Right hindlimb (tissue), 1 donor: Measurements from ENCODE around the gene RGS17.

Source experiments
- DNase-seq: peaks from one replicate; pipeline ENCODE4 v3.0.0-alpha.2; 2018

Gene RGS17

DNA sequence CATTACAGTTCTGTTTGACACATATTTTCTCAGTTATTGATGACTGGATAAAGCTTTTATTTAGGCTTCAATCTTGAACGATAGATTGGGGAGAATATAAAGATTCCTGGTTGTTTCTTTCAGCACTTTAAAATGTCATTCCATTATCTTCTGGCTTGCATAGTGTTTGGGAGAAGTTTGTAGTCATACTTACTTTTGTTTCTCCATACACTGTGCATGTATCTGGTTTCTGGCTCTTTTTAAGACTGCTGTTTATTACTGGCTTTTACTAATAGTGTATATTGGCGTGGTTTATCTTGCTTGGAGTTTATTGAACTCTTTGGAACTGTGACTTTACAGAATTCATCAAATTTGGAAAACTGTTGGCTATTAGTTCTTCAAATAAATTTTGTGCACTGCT lies 49.2 kb downstream of the RGS17 start:
- DNase-seq = no peak

DNA sequence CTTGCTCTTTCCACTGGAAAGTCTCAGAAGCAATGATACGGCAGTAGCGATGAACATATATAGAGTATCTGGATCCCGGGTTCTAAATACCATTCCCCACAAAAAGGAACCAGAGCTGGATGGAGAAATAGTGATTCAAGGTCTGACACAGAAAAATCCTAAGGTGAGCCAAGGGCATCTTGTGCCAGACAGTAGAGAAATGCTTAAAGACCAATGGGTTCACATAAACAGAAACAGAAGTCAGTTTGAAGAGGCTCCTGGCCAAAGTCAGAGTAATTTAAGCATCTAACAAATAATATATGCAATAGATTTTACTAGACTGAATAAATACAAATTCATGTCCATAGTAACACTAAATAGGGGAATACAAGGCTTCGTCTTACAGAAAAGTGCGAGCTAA lies 54.7 kb downstream of the RGS17 start:
- no peak for DNase-seq

DNA sequence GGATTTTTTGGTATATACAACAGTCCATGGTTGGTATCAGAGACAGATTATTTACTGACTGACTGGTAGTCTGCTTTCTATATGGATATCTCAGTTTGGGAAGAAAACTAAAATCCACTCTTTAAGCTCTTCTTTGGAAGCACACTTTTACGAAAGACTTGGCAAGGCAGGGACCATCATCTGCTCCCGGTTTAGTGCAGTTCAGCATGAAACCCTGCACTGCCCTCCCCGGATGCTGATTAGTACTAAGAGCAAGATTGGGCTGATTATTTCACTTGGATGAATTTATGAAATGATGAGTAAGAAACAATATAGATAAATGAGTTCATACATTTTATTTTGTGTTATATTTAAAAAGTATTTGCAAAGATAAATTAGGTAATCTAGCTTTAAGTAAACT lies 56.3 kb downstream of the RGS17 start:
- DNase-seq = no peak

DNA sequence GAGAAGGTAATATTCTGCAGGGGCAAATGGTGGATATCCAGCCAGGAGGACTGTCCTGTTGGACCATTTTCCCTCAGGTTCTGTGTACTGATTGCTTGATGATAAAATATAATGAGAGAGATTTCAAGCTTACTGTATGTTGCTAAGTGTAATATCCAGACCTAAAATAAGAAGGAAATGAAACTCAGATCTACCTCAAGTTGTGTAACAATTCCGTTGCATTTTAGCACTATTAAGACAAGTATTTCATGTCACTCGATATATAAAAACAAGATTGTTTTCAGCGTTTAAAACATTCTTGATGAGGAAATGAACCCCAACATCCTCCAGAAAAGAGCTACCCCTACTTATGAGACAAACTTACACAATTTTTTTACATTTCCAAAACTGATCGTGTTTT lies 57.2 kb downstream of the RGS17 start:
- DNase-seq = no peak

DNA sequence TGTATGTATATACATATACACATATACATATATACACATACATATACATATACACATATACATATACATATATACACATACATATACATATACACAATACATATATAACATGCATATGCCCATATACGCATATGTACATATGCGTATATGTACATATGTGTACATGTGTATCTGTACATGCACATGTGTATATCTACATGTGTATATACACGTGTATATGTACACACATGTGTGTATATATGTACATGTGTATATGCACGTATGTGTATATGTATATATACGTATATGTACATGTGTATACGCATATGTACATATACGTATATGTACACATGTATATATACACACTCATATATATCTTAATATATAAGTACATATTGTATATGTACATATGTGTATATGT lies 60.3 kb downstream of the RGS17 start:
- DNase-seq = no peak

DNA sequence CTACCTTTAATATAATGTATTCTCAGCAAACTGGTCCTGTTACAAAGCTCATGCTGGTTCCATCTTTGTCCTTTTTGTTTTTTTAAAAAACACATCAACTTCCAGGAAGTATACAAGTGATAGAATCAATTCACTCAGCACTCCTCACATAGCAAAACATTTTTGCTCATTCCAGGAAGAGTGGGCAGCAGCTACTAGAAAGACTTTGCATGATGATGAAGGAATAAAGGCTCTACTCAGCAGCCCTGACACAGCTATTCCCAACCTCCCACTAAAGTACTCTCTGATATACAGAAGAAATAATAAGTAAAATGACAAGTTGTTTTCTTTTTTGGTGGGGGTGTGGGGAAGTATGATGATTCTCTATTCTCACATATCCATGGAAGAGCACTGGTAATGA lies 61.2 kb downstream of the RGS17 start:
- DNase-seq = no peak

DNA sequence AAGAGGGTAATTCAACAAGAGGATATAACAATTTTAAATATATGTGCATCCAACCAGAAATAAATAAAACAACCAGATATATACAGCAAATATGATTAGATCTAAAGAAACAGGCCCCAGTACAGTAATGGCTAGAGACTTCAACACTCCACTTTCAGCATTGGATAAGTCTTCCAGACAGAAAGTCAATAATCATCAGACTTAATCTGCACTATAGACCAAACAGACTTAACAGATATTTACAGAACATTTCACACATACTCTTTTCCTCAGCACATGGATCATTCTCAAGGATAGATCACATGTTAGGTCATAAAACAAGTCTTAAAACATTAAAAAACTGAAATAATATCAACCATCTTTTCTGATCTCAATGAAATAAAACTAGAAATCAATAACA lies 65.9 kb downstream of the RGS17 start:
- no peak for DNase-seq

DNA sequence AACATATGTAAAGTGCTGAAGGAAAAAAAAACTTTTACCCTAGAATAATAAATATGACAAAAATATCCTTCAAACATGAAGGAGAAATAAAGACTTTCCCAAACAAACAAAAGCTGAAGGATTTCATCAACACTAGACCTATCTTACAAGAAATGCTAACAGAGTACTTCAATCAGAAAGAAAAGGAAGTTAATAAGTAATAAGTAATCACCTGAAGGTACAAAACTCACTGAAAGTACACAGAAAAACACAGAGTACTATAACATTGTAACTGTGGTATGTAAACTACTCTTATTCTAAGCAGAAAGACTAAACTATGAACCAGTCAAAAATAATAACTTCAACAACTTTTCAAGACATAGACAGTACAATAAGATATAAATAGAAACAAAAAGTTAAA lies 67.1 kb downstream of the RGS17 start:
- DNase-seq = no peak

DNA sequence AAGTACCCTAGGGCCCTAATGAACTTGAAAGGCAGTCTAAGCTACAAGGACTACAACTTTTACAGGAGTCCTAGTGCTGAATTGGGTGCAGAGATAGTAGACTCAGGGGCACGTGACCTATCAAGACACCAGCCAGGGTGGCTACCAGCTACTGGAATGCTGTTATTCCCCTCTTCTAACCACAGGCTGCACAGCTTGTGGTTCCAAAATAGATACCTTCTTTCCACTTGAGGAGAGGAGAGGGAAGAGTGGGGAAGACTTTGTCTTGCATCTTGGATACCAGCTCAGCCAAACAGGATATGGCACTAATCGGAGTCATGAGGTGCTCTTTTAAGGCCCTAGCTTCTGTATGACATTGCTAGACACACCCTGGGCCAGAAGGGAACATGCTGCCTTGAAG lies 68.6 kb downstream of the RGS17 start:
- DNase-seq = no peak

DNA sequence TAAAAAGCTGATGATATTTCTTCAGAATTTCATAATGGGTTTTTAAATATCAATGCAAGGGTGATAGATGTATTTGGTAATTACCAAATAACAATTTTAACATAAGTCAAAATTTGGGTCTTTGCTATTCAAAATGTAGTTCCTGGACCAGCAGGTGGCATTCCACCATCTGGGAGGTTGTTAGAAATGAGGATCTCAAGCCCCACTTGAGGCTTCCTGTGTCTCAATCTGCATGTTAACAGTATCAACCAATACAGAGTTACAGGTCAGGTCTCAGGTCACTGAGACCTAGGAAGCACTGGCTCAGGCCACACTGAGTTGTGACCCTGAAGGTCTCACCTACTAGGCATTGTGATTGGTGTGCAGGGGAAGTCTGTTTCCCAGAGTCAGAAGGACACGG lies 71.3 kb downstream of the RGS17 start:
- no peak for DNase-seq

DNA sequence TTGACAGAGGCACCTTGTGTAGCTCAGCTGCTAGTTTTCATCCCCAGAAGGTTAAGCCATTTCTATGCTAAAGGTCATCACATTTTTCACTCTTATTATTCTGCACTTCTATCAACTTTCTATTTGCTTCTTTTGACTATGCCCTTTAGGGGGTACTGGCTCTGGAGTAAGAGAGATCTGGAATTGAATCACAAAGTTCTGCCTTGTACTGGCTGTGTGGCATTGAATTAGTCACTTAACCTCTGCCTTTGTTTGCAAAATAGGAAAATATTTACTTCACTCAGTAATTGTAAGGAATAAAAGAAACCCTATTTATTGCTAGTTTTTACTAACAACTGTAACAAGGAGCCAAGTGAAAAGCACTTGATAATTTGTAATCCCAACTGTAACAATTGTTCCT lies 71.8 kb downstream of the RGS17 start:
- DNase-seq = no peak

DNA sequence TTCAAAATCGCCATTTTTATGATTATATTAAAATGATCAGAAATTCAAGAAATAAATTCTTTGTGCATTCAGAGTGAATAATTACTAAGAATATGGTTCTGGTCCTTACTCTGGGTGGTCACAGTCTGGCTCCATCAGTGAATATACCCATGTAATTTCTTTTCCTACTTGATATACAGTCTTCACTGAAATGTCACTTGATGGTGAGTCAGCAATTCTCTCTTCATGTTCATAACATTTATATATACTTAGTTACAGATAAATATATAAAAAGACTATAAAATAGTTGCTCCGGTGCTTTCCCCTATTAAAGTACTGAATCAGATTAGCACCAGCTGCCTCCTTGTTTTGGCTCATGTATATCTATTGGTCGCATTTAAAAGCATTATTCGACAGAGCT lies 72.2 kb downstream of the RGS17 start:
- DNase-seq = no peak

DNA sequence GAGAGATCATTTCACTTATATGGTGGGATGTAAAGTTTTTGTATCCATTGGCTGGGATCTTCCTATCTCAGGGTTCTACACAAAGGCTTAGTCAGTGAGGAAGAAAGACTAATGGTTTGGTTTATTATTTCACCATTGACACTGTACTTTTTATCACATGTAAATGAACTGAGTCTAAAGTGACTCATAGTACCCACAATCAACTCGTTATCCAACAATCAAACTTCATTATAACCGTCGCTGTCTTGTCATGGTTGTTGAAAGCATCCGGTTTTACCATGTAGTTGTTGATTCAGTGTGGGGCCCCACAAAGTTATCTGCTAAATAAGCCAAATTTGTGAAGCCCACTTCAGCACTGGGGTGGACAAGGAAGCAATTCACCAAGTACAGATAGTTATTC lies 72.8 kb downstream of the RGS17 start:
- no peak for DNase-seq

DNA sequence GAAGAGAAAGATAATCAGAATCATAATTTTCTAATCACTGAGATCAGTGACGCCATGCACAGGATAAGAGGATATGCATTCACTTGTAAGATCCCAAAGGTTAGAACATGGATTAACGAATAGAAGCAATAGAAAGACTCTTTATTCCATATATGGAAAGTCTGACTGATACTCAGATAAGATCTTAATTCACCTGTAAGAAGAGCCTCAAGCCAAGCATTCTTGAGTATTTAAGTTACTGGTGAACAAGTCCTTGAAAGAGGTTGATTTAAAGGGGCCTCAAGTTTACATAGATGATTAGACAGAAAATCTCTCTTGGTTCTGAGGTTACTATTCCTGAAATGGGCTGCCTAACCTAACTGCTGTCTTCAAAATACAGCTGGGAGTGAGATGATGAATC lies 74.8 kb downstream of the RGS17 start:
- DNase-seq = no peak

DNA sequence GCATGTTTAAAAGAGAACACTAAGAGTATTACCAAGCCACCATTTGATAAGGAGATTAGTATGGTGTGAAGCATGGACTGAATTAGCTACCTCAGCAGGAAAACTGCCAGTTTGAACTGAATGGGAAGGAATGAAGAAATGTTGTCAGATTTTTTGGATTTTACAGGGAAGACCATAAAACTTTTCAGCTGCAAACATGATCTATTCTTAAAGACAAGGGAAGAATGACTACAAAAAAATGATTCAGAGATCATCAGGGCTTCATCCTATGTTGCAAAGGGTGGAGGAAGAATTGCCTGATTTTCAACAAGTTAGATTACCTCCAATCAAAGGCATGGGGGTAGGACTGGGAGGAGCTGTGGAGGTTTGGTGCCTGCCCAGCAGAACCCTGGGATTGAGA lies 79.3 kb downstream of the RGS17 start:
- DNase-seq = no peak

DNA sequence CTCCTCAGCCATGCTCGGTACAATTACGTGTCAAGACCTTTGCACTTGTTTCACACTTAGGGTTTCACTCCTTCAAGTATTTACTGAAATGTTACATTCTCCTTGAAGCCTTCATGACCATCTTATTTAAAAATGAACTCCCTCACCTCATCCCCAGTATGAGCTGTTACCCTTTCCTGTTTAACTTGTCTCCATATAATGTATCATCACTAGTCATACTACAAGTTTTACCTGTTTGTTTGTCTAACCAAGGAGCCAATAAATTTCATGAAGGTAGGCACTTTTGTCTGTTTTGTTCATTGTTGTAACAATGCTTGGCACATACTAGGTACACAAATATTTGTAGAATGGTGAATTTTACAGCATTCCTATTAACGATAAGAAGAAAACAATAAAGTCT lies 82.5 kb downstream of the RGS17 start:
- DNase-seq = no peak

DNA sequence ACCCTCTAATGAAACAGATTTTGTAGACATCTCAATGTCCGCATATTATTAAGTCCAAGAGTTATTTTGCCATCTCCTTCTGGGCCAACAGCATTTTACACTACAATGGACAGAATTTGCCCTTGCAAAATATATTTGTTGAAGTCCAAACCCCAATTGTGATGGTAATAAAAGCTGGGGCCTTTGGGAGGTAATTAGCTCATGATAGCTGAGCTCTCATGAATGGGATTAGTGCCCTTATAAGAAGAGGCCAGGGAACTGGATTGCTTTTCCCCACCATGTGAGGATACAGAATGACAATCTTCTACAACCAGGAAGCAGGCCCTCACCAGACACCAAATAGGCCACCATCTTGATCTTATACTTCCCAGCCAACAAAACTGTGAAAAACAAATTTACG lies 83.7 kb downstream of the RGS17 start:
- DNase-seq = no peak

DNA sequence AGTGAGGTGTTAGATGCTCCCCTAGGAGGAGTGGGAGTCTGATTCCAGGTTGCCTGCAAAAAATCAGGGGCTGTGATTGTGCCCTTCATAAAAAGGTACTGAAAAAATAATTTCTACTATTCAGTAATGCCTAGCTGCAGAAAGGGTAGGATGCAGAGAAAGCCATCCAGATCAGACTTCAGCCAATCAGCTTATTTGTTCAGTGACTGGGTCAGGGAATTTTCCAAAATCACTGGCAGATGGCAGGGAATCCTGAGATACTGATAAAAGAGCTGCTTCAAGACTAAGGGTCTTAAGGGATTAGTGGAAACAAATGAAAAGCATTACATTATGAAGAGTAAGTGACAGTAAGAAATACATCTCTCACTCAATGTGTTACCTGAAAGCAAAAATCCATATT lies 85.8 kb downstream of the RGS17 start:
- no peak for DNase-seq

DNA sequence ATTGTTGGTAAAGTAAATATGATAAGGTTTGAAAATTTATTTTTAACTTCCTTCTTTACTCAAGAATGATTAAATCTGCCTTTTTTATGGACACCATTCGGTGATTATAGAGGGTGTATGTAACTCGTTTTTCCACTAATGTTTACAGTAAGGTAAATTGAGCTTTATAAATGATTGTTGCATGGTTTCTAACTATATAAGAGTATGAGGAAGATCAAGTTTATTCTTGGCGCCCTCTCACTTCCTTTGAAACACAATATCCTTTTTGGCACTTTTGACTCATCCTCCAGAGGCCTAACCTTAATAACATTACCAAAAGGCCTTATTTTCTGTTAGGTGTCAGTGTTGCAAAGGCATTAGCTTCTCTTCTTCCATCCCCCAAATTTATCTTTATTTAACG lies 86.8 kb downstream of the RGS17 start:
- no peak for DNase-seq

DNA sequence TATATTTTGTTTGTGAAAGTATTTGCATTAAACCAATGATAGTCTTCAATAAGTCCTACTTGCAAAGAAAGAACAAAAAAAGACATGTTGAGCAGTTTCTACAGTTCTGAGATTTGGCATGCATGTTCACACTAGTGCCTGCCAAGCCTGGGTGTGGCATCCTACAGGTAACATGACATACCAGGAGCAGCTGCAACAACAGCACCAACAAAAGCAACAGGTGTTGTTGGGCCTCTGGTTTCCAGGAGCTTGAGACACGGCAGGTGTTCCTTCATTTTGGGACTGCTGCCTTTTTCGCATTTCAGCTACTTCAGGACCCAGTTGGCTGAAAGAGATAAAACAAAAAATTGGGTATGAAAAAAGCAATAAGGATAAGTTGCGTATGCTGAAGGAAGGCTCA lies 87.4 kb downstream of the RGS17 start:
- no peak for DNase-seq

DNA sequence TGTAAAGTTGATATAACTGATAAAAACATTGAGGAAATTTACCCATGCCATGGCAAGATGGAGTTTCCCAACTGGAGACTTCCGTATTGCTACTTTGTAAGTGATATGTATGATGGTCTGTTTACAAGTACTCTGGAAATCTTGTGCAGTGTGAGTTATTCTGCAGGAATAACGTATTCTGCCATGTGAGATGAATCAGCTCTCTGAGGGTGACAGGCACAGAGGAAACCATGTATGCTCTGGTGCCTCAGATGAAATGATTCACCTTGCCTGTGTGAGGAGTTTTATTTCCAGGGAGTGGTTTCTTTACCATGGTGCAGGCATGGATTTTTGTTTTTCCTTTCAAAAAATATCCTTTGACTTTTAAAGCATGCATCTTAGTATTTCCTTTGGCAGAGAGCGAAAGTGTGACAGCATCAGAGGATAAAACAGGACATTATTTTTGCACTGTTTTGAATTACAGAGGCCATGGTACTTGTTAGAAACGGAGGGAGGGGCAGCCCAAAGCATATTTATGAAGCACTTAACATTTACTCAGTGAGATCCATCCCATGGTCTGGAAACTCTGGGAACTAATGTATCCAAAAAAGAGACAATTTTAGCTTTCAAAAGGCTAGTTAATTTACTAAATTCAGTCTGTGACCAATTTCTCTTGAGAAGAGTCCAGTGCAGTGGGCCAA lies 92.6 kb downstream of the RGS17 start:
- no peak for DNase-seq

DNA sequence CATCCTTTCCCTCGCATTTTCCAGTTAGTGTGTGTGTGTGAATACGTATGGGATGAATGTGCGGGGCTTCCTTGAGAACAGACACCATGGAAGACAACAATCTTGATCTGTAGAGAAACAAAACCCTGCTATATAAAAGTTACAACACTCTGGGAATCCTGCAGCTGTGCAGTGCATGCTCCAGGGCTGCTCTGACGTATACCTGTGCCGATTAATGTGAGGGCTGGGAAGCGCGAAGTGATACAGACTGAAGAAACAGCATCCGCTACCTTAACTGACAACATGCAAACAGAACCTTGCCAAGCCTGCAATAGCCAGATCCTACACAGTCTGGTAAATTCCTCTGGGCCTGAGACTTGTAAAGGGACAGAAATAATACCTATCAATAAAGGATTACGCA lies 96.9 kb downstream of the RGS17 start:
- DNase-seq = no peak

DNA sequence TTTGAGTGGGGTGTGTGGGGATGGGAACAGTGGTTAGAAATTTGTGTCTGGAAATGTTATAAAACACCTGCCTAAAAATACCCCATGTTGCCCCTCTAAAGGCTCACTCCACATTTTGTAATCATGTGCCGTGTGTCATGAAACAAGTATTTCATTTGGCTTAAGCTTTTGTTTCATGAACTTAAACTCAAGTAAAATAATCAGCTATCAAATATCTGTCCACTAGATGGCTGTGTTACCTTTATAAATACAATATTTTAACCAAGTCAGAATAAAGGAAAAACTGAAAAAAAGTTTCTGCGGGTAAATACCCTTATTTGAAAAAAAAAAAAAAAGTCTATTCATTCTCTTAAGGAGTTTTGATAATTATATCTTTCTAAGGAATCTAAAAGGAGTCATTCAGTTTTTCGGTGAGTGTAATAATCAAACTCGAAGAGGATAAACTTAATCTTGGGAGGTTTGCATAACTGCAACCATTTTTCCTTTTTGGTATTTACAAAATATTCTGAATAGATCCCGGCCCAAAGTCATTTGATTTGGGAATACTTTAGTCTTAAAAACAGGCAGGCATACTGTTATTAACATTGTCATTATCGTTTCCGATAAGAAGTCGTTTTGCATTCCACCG lies 98.7 kb downstream of the RGS17 start:
- no peak for DNase-seq

DNA sequence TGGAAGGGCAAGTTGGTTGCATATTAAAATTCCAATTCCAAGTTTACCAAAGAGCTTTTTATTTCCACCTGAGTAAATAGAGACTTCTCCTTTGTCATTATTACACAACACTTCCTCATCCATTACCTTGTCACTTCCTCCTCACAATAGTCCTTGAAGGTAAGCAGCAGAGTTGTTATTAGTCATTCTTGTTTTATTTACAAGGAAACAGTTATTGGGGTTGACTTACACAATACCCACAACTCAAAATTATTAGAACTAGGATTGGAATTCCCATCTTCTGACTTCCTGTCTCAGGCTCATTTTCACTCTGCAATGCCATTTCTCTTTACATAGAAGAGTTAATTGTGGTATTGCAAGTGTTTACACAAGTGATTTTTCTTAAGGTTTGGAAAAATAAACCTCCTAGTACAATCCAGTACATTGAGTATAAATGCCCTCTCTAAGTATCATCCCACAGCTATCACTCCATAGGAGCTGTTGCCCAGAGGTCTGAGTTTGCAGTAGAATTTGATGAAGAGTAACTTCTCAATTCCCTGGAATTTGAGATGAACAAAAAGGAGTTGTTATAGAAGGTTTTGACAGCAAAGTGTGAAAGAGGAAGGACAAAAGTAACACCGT lies 99.6 kb downstream of the RGS17 start:
- no peak for DNase-seq

DNA sequence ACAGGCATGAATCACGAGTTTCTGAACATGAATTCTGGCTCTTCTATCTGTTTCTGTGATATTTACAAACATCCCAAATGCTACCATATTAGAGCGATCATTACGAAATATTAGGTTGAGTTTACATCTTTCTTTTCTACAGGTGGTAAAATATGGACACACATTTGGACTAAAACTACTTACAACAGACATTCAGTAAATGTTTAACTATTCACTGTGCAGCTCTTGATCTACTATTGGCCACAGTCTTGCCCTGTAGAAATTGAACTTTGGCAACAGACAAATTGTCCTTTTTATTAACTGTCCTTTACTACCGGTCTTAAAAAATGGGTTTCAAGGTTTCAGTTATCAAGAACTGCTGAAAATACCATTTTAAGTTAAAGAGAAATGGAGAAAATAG lies 102.1 kb downstream of the RGS17 start:
- no peak for DNase-seq
